Measurements from ENCODE around the gene KIAA2012.

GRCh38 chr2:202090530-202090929 is 17.5 kb downstream of the KIAA2012 start:
- no peak for TF ChIP-seq CTCF (IDR thresholded peaks at IDR 0.05; ENCODE audit: insufficient read depth, low read depth, low read length)
- no peak for TF ChIP-seq EZH2 (IDR thresholded peaks at IDR 0.05; ENCODE audit: insufficient read depth, low read length)
